Memory B cell (primary cell): ENCODE measurements around the gene KCNT2.

ENCODE experiments used
- ATAC-seq: fragments of 150-1000 bp; cut with Tn5 transposase; 2 replicates; pipeline ENCODE4 v1.10.0; 2021; ENCODE audit warnings: low read depth, mild to moderate bottlenecking, moderate library complexity
- DNase-seq, 2 donors: peaks; one replicate each; pipeline ENCODE4 v3.0.0; 2022; ENCODE audit warnings: low spot score in 2 of 2
- H3K27ac Mint-ChIP-seq: one replicate; pipeline ENCODE4 v1.8.0; 2022; ENCODE audit warnings: mild to moderate bottlenecking, moderate library complexity, mixed read lengths
- H3K27me3 Mint-ChIP-seq: one replicate; pipeline ENCODE4 v1.8.0; 2022; ENCODE audit warnings: mixed read lengths
- H3K36me3 Mint-ChIP-seq: one replicate; pipeline ENCODE4 v1.8.0; 2022; ENCODE audit warnings: mild to moderate bottlenecking, mixed read lengths
- H3K4me1 Mint-ChIP-seq: one replicate; pipeline ENCODE4 v1.8.0; 2022; ENCODE audit warnings: mixed read lengths
- H3K4me3 Mint-ChIP-seq: one replicate; pipeline ENCODE4 v1.8.0; 2022; ENCODE audit warnings: mild to moderate bottlenecking, moderate library complexity, mixed read lengths
- H3K9me3 Mint-ChIP-seq: one replicate; pipeline ENCODE4 v1.8.0; 2022; ENCODE audit warnings: mixed read lengths

Gene KCNT2

GRCh38 chr1:196619721-196620120 lies 11.5 kb upstream of the KCNT2 start:
- Mint-ChIP-seq H3K27ac (no peak overlapping the region), H3K9me3 (no peaks in the 10 kb centered on the region), H3K4me1 (no peaks in the 10 kb centered on the region), H3K4me3 (no peak overlapping the region), H3K27me3 (no peaks in the 10 kb centered on the region), H3K36me3 (no peaks in the 10 kb centered on the region)
- ATAC-seq (no peak), DNase-seq (no peak)

GRCh38 chr1:196611873-196612272 lies 3.6 kb upstream of the KCNT2 start:
- ATAC-seq, result no peak
- Mint-ChIP-seq H3K27me3 (peaks cover 8% of the 10 kb centered on the region), H3K36me3 (no peaks in the 10 kb centered on the region), H3K4me3 (no peak overlapping the region), H3K9me3 (peaks cover 4% of the 10 kb centered on the region), H3K4me1 (no peaks in the 10 kb centered on the region), H3K27ac (no peak overlapping the region)
- DNase-seq, result no peak

GRCh38 chr1:196609370-196609737 lies 1.1 kb upstream of the KCNT2 start:
- Mint-ChIP-seq H3K4me1 (no peaks in the 10 kb centered on the region), H3K4me3 (no peak overlapping the region), H3K9me3 (peaks cover 2% of the 10 kb centered on the region), H3K36me3 (no peaks in the 10 kb centered on the region), H3K27ac (no peak overlapping the region), H3K27me3 (peaks cover 8% of the 10 kb centered on the region)
- no peak for DNase-seq
- ATAC-seq, result no peak

- H3K4me3 Mint-ChIP-seq, result no peak overlapping the region
These were observed 259 bp downstream of the KCNT2 start for GRCh38 chr1:196607981-196608380.

DNA sequence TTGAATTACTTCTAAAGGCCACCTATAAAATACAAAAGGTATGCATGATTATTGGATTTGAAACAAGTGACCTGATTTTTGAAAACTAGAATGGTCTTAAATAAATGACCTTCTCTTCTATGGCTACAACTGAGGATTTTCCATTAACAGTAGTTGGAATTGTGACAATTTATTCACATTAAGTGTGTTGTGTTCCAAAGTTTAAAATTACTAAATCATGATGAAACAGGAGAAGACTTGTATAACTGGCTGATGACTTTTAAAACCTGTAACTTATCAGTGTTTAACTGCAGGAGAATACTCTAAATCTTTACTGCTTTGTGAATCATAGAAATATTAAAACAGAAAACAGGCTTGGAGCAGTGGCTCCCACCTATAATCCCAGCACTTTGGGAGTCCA lies 4.6 kb downstream of the KCNT2 start:
- Mint-ChIP-seq H3K27me3 (peaks cover 5% of the 10 kb centered on the region), H3K4me1 (no peaks in the 10 kb centered on the region), H3K27ac (no peak overlapping the region), H3K9me3 (no peaks in the 10 kb centered on the region), H3K4me3 (no peak overlapping the region), H3K36me3 (no peaks in the 10 kb centered on the region)
- no peak for DNase-seq
- ATAC-seq, result no peak

More at GRCh38 chr1:196607981-196608380, 259 bp downstream of the KCNT2 start:
- DNase-seq (no peak), ATAC-seq (no peak)
- H3K9me3 Mint-ChIP-seq, result no peaks in the 10 kb centered on the region
- H3K36me3 Mint-ChIP-seq, result no peaks in the 10 kb centered on the region
- no peaks in the 10 kb centered on the region for H3K4me1 Mint-ChIP-seq
- H3K27ac Mint-ChIP-seq, result no peak overlapping the region
- peaks cover 8% of the 10 kb centered on the region for H3K27me3 Mint-ChIP-seq

- ATAC-seq (no peak), DNase-seq (no peak)
- Mint-ChIP-seq H3K27me3 (no peaks in the 10 kb centered on the region), H3K4me1 (no peaks in the 10 kb centered on the region), H3K9me3 (no peaks in the 10 kb centered on the region), H3K27ac (no peak overlapping the region), H3K4me3 (no peak overlapping the region), H3K36me3 (no peaks in the 10 kb centered on the region)
These were observed 9.1 kb downstream of the KCNT2 start for GRCh38 chr1:196598942-196599748.

- no peak overlapping the region for H3K4me3 Mint-ChIP-seq
- H3K36me3 Mint-ChIP-seq, result no peaks in the 10 kb centered on the region
- H3K27me3 Mint-ChIP-seq, result no peaks in the 10 kb centered on the region
- ATAC-seq (no peak), DNase-seq (no peak)
- no peaks in the 10 kb centered on the region for H3K4me1 Mint-ChIP-seq
- no peaks in the 10 kb centered on the region for H3K9me3 Mint-ChIP-seq
- no peak overlapping the region for H3K27ac Mint-ChIP-seq
These were observed 13.5 kb downstream of the KCNT2 start for GRCh38 chr1:196594700-196595099.

DNA sequence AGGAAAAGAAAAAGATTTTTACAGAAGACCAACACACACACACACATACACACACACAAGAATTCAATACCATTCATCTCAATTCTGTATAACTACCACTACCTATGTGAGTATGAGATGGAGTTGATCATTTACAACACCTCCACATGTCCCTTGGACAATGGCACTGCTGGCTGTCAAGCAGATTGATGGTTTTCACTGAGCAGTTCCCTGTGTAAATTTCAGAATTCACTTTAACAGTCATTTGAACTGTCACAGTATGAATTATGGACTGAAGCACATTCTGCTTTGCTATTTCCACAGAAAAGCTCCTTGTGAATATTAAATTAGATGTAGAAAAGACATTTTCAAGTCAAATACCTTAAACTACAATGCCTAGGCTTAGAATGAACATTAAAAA lies 14.3 kb downstream of the KCNT2 start:
- H3K27me3 Mint-ChIP-seq, result no peaks in the 10 kb centered on the region

DNA sequence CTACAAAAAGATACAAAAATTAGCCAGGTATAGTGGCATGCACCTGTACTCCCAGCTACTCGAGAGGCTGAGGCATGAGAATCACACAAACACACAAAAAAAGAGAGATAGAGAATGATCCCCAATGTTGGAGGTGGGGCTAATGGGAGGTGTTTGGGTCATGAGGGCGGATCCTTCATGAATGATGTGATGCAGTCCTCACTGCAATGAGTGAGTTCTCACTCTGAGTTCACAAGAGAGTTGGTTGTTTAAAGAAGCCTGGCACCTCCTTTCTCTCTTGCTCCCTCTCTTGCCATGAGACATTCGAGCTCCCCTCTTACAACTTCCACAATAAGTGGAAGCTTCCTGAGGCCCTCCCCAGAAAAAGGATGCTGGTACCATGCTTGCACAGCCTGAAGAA lies 17.3 kb downstream of the KCNT2 start:
- no peaks in the 10 kb centered on the region for H3K36me3 Mint-ChIP-seq
- H3K27me3 Mint-ChIP-seq, result no peaks in the 10 kb centered on the region
- DNase-seq (no peak), ATAC-seq (no peak)
- H3K27ac Mint-ChIP-seq, result no peak overlapping the region
- no peaks in the 10 kb centered on the region for H3K4me1 Mint-ChIP-seq
- H3K9me3 Mint-ChIP-seq, result no peaks in the 10 kb centered on the region
- H3K4me3 Mint-ChIP-seq, result no peak overlapping the region

More for the DNA sequence above, 14.3 kb downstream of the KCNT2 start:
- Mint-ChIP-seq H3K9me3 (no peaks in the 10 kb centered on the region), H3K4me1 (no peaks in the 10 kb centered on the region), H3K27ac (no peak overlapping the region), H3K36me3 (no peaks in the 10 kb centered on the region), H3K4me3 (no peak overlapping the region)
- DNase-seq (no peak), ATAC-seq (no peak)

- H3K27ac Mint-ChIP-seq, result no peak overlapping the region
- H3K36me3 Mint-ChIP-seq, result no peaks in the 10 kb centered on the region
- H3K27me3 Mint-ChIP-seq, result no peaks in the 10 kb centered on the region
- H3K4me3 Mint-ChIP-seq, result no peak overlapping the region
- H3K4me1 Mint-ChIP-seq, result no peaks in the 10 kb centered on the region
- H3K9me3 Mint-ChIP-seq, result no peaks in the 10 kb centered on the region
- ATAC-seq, result no peak
- DNase-seq, result no peak
These were observed 18.1 kb downstream of the KCNT2 start for GRCh38 chr1:196590012-196590708.

DNA sequence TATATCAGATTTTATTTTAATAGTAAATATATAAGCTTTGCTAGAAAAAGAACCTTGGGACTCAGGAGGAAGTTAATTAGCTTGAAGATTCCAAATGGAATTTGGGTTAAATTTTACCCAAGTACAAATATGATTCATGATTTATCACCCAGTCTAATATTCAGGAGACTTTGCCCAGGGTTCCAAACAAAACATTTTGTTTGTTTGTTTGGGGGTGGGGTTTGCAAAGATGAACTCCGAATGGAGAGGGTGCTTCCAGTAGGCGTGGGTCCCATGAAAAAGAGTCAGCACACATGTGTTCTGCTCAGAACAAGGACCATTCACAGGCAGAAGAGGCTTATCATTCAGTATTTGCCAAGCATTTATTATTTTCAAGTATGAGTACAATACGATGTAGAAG lies 23.5 kb downstream of the KCNT2 start:
- H3K9me3 Mint-ChIP-seq, result peaks cover 3% of the 10 kb centered on the region
- H3K36me3 Mint-ChIP-seq, result no peaks in the 10 kb centered on the region
- ATAC-seq (no peak), DNase-seq (no peak)
- no peaks in the 10 kb centered on the region for H3K27me3 Mint-ChIP-seq
- no peak overlapping the region for H3K4me3 Mint-ChIP-seq
- H3K4me1 Mint-ChIP-seq, result no peaks in the 10 kb centered on the region
- no peak overlapping the region for H3K27ac Mint-ChIP-seq

DNA sequence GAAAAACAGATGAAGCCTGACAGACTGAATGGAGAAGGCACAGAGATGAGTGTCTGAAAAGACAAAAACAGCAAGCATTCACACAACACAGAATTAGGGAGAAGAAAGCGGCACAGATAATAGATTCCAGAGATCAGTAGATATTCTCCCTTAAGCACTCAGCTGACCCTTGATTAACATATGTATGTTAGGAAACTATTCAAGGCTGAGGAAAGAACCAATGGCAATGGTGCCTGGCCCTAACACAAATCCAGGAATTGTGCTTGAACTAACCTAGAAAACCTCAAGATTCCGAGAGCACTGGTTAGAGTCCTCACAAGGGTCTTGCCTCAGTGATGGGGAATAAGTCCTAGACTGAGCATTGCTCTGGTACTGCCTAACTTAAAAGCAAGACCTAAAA lies 30.9 kb downstream of the KCNT2 start:
- DNase-seq (no peak), ATAC-seq (no peak)
- H3K9me3 Mint-ChIP-seq, result peaks cover 1% of the 10 kb centered on the region
- no peaks in the 10 kb centered on the region for H3K27me3 Mint-ChIP-seq
- H3K4me3 Mint-ChIP-seq, result no peak overlapping the region
- H3K4me1 Mint-ChIP-seq, result no peaks in the 10 kb centered on the region
- no peak overlapping the region for H3K27ac Mint-ChIP-seq
- no peaks in the 10 kb centered on the region for H3K36me3 Mint-ChIP-seq

GRCh38 chr1:196573226-196573625 lies 35.0 kb downstream of the KCNT2 start:
- peaks cover 3% of the 10 kb centered on the region for H3K9me3 Mint-ChIP-seq
- ATAC-seq (no peak), DNase-seq (no peak)
- no peaks in the 10 kb centered on the region for H3K4me1 Mint-ChIP-seq
- no peaks in the 10 kb centered on the region for H3K36me3 Mint-ChIP-seq
- no peak overlapping the region for H3K27ac Mint-ChIP-seq
- no peak overlapping the region for H3K4me3 Mint-ChIP-seq
- no peaks in the 10 kb centered on the region for H3K27me3 Mint-ChIP-seq

- no peaks in the 10 kb centered on the region for H3K4me1 Mint-ChIP-seq
- peaks cover 14% of the 10 kb centered on the region for H3K9me3 Mint-ChIP-seq
- H3K27me3 Mint-ChIP-seq, result no peaks in the 10 kb centered on the region
- no peak for ATAC-seq
- no peak for DNase-seq
- H3K27ac Mint-ChIP-seq, result no peak overlapping the region
- no peaks in the 10 kb centered on the region for H3K36me3 Mint-ChIP-seq
- H3K4me3 Mint-ChIP-seq, result no peak overlapping the region
These were observed 41.0 kb downstream of the KCNT2 start for GRCh38 chr1:196567238-196567637.

GRCh38 chr1:196563768-196564167 lies 44.5 kb downstream of the KCNT2 start:
- H3K27ac Mint-ChIP-seq, result no peak overlapping the region
- H3K27me3 Mint-ChIP-seq, result no peaks in the 10 kb centered on the region
- no peak for DNase-seq
- no peak for ATAC-seq
- no peaks in the 10 kb centered on the region for H3K4me1 Mint-ChIP-seq
- H3K36me3 Mint-ChIP-seq, result no peaks in the 10 kb centered on the region
- H3K4me3 Mint-ChIP-seq, result no peak overlapping the region
- H3K9me3 Mint-ChIP-seq, result peaks cover 14% of the 10 kb centered on the region
